Right atrium auricular region (tissue), 2 donors: ENCODE results near the gene HOXA9. TPM values are rescaled to one million over a fixed set of nuclear protein-coding genes. Genes with fewer than 3 reads are reported as not detected.

Experiments used
- DNase-seq: peaks from one replicate; pipeline ENCODE4 v3.0.0-alpha.2; 2019; ENCODE audit warnings: low spot score
- H3K27ac ChIP-seq, 2 donors: fragments of 200-600 bp; sonication (generic); 1 replicate in 1 of 2; 2 replicates in 1 of 2; pipeline ENCODE4 v1.5.1; 2016 to 2019
- H3K27me3 ChIP-seq, 2 donors: fragments of 200-600 bp; sonication (generic); one replicate each; pipeline versions ENCODE4 v1.5.1 to v1.6.0; 2017 to 2019
- H3K36me3 ChIP-seq: fragments of 200-600 bp; sonication (generic); one replicate; pipeline ENCODE4 v1.5.1; 2016
- H3K4me1 ChIP-seq, 2 donors: fragments of 200-600 bp; sonication (generic); one replicate each; pipeline versions ENCODE4 v1.5.1 to v1.6.0; 2017 to 2019
- H3K4me3 ChIP-seq, 2 donors: fragments of 200-600 bp; sonication (generic); 1 replicate in 1 of 2; 2 replicates in 1 of 2; pipeline ENCODE4 v1.5.1; 2017 to 2019; ENCODE audit warnings: mild to moderate bottlenecking in 1 of 2, moderate library complexity in 1 of 2
- H3K9me3 ChIP-seq, 2 donors: fragments of 200-600 bp; sonication (generic); one replicate each; pipeline ENCODE4 v1.5.1; 2019
- total RNA-seq, 2 donors: library from RNA; depleted of rRNA; stranded (reverse); fragments of >200 nt; gene quantifications; one replicate each; pipeline ENCODE4 v1.1.0, GENCODE V29; 2016
- TF ChIP-seq, protein P1 (sequence below), 2 donors: fragments of 200-600 bp; sonication (generic); IDR thresholded peaks; one replicate each; pipeline ENCODE4 v1.5.1; 2019; ENCODE audit warnings: antibody characterized with exemption in 2 of 2

The HOXA9 gene
- total RNA-seq, 2 donors from 2014 or later = not detected

DNA sequence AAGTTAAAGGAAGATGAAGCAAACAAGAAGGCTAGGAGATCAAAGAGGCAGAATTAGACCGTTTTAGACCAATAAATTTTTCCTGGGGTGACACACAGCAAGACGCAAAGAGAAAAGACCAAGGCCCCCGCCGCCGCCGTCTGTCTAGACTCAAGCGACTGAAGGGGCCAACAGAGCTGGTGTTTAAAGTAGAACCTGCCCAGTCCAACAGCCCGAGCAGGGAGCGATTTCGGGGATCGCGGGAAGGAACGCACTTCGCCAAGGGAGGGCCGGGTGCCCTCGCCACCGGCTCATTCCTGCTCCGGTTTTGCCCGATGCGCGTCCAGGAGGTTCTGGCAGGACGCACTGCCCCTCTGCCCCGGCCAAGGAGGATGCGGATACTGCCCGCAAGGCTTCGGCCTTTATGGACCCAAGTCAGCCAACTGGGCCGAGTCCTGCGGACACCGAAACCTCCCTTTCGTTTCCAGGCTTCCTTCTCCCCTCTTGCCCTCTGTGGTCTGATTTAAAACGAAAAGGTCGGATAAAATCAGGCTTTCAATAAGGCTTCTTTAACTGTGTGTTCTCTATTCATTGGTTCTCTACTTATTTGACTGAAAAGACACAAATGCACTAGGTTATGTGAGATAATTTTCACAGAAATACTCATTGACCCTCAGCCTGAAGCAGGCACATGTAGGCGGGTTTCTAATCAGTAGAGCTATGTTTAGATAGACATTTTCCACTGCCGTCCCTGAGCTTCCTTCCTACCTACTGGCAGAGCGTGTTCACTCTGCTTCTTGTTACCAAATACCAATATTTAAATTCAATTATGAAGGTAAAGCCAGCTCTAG lies 6.7 kb downstream of the HOXA9 start:
- Histone ChIP-seq H3K4me3 (no peak overlapping the region), H3K27ac (no peak overlapping the region), H3K27me3 (peaks cover 47 to 82% of the 10 kb centered on the region in 2 donors), H3K9me3 (no peaks in the 10 kb centered on the region), H3K36me3 (no peaks in the 10 kb centered on the region), H3K4me1 (peaks cover 0 to 49% of the 10 kb centered on the region in 2 donors)
- TF ChIP-seq, protein P1, sequence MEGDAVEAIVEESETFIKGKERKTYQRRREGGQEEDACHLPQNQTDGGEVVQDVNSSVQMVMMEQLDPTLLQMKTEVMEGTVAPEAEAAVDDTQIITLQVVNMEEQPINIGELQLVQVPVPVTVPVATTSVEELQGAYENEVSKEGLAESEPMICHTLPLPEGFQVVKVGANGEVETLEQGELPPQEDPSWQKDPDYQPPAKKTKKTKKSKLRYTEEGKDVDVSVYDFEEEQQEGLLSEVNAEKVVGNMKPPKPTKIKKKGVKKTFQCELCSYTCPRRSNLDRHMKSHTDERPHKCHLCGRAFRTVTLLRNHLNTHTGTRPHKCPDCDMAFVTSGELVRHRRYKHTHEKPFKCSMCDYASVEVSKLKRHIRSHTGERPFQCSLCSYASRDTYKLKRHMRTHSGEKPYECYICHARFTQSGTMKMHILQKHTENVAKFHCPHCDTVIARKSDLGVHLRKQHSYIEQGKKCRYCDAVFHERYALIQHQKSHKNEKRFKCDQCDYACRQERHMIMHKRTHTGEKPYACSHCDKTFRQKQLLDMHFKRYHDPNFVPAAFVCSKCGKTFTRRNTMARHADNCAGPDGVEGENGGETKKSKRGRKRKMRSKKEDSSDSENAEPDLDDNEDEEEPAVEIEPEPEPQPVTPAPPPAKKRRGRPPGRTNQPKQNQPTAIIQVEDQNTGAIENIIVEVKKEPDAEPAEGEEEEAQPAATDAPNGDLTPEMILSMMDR (IDR thresholded peaks at IDR 0.05) = no peak
- no peak for DNase-seq

DNA sequence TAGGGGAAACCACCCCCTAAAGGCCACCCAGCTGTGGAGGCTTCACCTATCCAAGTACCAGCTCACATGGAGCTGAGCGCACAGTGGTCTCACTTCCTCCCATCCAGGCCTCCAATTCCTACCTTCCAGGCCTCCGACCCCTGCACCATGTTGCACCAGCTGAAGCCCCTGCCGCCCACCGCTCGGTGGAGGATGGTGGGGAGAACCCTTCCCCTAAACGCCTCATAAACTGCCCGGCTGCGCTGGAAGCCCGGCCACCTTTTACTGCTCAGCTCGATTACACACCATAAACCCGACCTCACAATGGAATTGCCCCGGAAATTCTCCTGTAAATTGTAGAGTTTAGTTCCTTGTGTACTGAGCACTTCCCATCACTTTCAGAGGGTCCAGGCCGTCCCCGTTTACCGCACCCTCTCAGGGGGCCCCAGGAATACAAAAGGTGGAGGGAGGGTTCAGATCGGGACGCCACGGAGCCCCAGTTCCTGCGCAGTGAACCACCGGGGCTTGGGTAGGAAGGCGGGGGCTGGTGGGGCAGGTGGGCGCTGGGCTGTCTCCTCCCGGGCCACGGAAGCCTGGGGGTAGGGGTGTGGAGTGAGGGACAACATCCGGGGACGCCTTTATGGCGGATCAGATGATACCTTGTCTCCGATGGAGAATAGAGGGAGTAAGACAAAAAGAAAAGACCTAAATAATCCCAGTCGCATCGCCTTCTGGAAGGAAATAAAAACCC lies 7.5 kb downstream of the HOXA9 start:
- Histone ChIP-seq H3K9me3 (no peaks in the 10 kb centered on the region), H3K36me3 (no peaks in the 10 kb centered on the region), H3K27ac (no peak overlapping the region), H3K27me3 (peaks cover 52 to 85% of the 10 kb centered on the region in 2 donors), H3K4me3 (no peak overlapping the region), H3K4me1 (peaks cover 0 to 49% of the 10 kb centered on the region in 2 donors)
- DNase-seq = no peak
- TF ChIP-seq, protein P1 (IDR thresholded peaks at IDR 0.05) = no peak

DNA sequence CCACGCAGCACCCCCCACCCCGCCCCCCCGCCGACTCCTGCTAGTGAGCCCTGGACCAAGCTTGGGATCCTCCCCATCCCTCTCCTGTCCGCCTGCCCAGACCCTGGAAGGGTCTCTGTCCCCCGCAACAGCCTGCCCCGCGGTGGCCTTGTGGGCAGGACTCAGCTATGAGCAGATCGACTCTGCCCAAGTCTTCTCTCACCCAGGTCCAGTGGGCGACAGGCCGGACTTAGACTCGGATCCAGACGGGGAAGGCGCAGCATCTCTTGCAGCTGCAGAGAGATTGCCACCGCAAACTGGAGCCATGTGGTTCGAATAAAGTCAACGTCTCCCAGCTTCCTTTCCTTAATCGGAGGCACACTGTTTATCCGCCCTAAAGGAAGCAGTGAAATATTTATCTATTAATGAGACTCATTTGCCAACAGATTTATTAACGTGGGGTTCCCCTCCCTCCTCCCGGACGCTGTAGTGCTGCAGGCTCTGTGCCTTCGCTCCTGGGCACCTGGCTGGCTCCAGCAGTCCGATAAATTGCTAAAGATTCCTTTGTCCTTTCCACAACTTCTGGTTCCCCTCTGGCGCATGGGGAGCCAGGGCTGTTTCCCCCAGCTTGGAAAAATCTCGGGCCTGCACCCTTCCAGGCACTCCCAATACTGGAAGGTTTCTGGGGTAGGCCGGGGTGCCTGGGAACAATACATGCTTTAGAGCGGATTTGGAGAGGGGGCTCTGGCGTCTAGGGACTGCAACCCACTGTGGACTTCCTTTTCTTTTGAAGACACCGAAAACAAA lies 8.2 kb downstream of the HOXA9 start:
- Histone ChIP-seq H3K9me3 (no peaks in the 10 kb centered on the region), H3K36me3 (no peaks in the 10 kb centered on the region), H3K27me3 (peaks cover 59 to 88% of the 10 kb centered on the region in 2 donors), H3K27ac (no peak overlapping the region), H3K4me3 (peak overlapping the region in 1 of 2 donors; percentile 13), H3K4me1 (peaks cover 0 to 57% of the 10 kb centered on the region in 2 donors)
- TF ChIP-seq, protein P1 (IDR thresholded peaks at IDR 0.05) = no peak
- no peak for DNase-seq

DNA sequence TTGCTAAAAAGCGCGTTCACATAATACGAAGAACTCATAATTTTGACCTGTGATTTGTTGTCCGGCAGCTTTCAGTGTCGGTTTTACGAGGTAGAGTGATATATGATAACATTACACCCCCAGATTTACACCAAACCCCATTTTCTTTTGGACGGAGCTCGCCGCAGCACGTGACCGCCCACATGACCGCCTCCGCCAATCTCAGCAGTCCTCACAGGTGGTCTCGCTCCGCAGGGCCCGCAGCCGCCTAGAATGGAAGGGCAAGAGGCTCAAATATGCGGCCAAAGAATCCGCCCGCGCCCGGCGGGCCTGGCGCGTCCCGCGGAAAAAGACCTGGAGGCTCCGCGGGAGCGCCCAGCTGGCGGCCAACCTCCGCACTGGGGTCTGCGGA lies 8.8 kb downstream of the HOXA9 start, which contains the start of gene HOXA7:
TSS of gene HOXA7 (minus strand) at position 168 of the 391 bp plus-strand sequence. CDS start at position 38, 130 bp downstream.
- peaks cover 0 to 58% of the 10 kb centered on the region in 2 donors for H3K4me1 ChIP-seq

More for the DNA sequence above, 8.8 kb downstream of the HOXA9 start, which contains the start of gene HOXA7:
- no peak for DNase-seq
- H3K36me3 ChIP-seq = no peaks in the 10 kb centered on the region
- no peaks in the 10 kb centered on the region for H3K9me3 ChIP-seq
- TF ChIP-seq, protein P1 (IDR thresholded peaks at IDR 0.05) = no peak
- peak within 1 kb of the TSS in 1 of 2 donors; percentile 13 for H3K4me3 ChIP-seq
- H3K27ac ChIP-seq = no peak within 1 kb of the TSS
- peaks cover 64 to 88% of the 10 kb centered on the region in 2 donors for H3K27me3 ChIP-seq
